ENCODE data around the gene MDK.
A peak's percentile ranks its signal among the peaks of the same experiment; 100 is the strongest.
"Not testable (repeated sequence)": the region's sequence is repeated elsewhere in the genome, so short reads cannot be mapped to it uniquely, and the experiment has no call there.

Gene MDK

GRCh38 chr11:46378296-46378695 lies 3.2 kb upstream of the MDK start:
- DNase-seq (ENCODE audit: low read depth) = no peak
- TF ChIP-seq CTCF (IDR thresholded peaks at IDR 0.05; ENCODE audit: control insufficient read depth, extremely low read depth, insufficient read depth) = no peak
- no peak overlapping the region for H3K4me3 ChIP-seq (ENCODE audit: low read depth, low read length)

GRCh38 chr11:46378811-46379481 lies 2.5 kb upstream of the MDK start:
- TF ChIP-seq CTCF (IDR thresholded peaks at IDR 0.05; ENCODE audit: control insufficient read depth, extremely low read depth, insufficient read depth) = no peak

GRCh38 chr11:46379482-46380293 lies 1.8 kb upstream of the MDK start:
- not testable (repeated sequence) for DNase-seq (ENCODE audit: low read depth); H3K4me3 ChIP-seq (ENCODE audit: low read depth, low read length)

More at GRCh38 chr11:46378811-46379481, 2.5 kb upstream of the MDK start:
- no peak overlapping the region for H3K4me3 ChIP-seq (ENCODE audit: low read depth, low read length)
- no peak for DNase-seq (ENCODE audit: low read depth)

- DNase-seq (ENCODE audit: low read depth) = no peak
- TF ChIP-seq CTCF (IDR thresholded peaks at IDR 0.05; ENCODE audit: control insufficient read depth, extremely low read depth, insufficient read depth) = no peak
- H3K4me3 ChIP-seq (ENCODE audit: low read depth, low read length) = no peak overlapping the region
Measured at GRCh38 chr11:46380340-46381047, 975 bp upstream of the MDK start.

GRCh38 chr11:46381819-46382645 lies 563 bp downstream of the MDK start:
- H3K4me3 ChIP-seq (ENCODE audit: low read depth, low read length) = peak overlapping the region; percentile 48
- TF ChIP-seq CTCF (IDR thresholded peaks at IDR 0.05; ENCODE audit: control insufficient read depth, extremely low read depth, insufficient read depth) = no peak
- no peak for DNase-seq (ENCODE audit: low read depth)

GRCh38 chr11:46382646-46383403 lies 1.4 kb downstream of the MDK start:
- peak; percentile 62 for TF ChIP-seq CTCF (IDR thresholded peaks at IDR 0.05; ENCODE audit: control insufficient read depth, extremely low read depth, insufficient read depth)
- DNase-seq (ENCODE audit: low read depth) = no peak
- peak overlapping the region; percentile 48; the same call in 1 of the 2 replicates for H3K4me3 ChIP-seq (ENCODE audit: low read depth, low read length)
